ENCODE measurements around the gene ABCC6. TPM values are rescaled to one million over a fixed set of nuclear protein-coding genes. Genes with fewer than 3 reads are reported as not detected.

ABCC6 gene
- total and polyA plus RNA-seq, 2 of the 13 experiments (the other 11 are each of a cell fraction or from before 2014, with no cell fraction given), result 82.4 to 105 TPM

GRCh38 chr16:16149710-16150116, 73.6 kb downstream of the ABCC6 start (continued):
- TF ChIP-seq ZNF646 (CRISPR knock-in tag; IDR thresholded peaks at IDR 0.05) (peak; percentile 4; the same call in 1 of the 2 replicates), DRAP1 (CRISPR knock-in tag; IDR thresholded peaks at IDR 0.05) (0 out of 2 replicates have a peak, but pooled peaks have one; percentile 24), AKAP8 (CRISPR knock-in tag; IDR thresholded peaks at IDR 0.05) (no peak), FOXA1 (IDR thresholded peaks at IDR 0.05) (no peak), FOXA1 (CRISPR knock-in tag; IDR thresholded peaks at IDR 0.05) (peak; percentile 95), E2F5 (CRISPR knock-in tag; conservative IDR thresholded peaks at IDR 0.05) (0 out of 2 replicates have a peak, but pooled peaks have one; percentile 25), ZNF12 (CRISPR knock-in tag; IDR thresholded peaks at IDR 0.05) (no peak; the same call in 1 of the 2 replicates), GATAD1 (CRISPR knock-in tag; IDR thresholded peaks at IDR 0.05) (peak; percentile 41; the same call in 1 of the 2 replicates), ZNF761 (CRISPR knock-in tag; conservative IDR thresholded peaks at IDR 0.05) (peak; percentile 85), BCL6 (CRISPR knock-in tag; IDR thresholded peaks at IDR 0.05) (no peak), MYNN (CRISPR knock-in tag; IDR thresholded peaks at IDR 0.05; ENCODE audit: low read depth) (no peak; the same call in 1 of the 2 replicates), CBFB (CRISPR knock-in tag; IDR thresholded peaks at IDR 0.05) (no peak), U2AF1 (optimal IDR thresholded peaks at IDR 0.05; ENCODE audit: low read depth, low read length) (no peak), POLR2G (IDR thresholded peaks at IDR 0.05; ENCODE audit: low read depth, low read length) (peak; percentile 64; the same call in 1 of the 2 replicates), ZNF3 (CRISPR knock-in tag; IDR thresholded peaks at IDR 0.05) (no peak), SMC3 (IDR thresholded peaks at IDR 0.05; ENCODE audit: low read length) (no peak), NFKB2 (CRISPR knock-in tag; IDR thresholded peaks at IDR 0.05; ENCODE audit: borderline replicate concordance) (peak; percentile 86; the same call in 1 of the 2 replicates), ZFP36 (IDR thresholded peaks at IDR 0.05; ENCODE audit: borderline replicate concordance, low read depth, low read length, partially characterized antibody) (no peak), ZNF777 (CRISPR knock-in tag; IDR thresholded peaks at IDR 0.05) (0 out of 2 replicates have a peak, but pooled peaks have one; percentile 14), NR1H2 (CRISPR knock-in tag; IDR thresholded peaks at IDR 0.05; ENCODE audit: borderline replicate concordance, low read depth) (no peak), CHD4 (IDR thresholded peaks at IDR 0.05; ENCODE audit: borderline replicate concordance, low read length) (0 out of 2 replicates have a peak, but pooled peaks have one; percentile 12), ZNF737 (CRISPR knock-in tag; IDR thresholded peaks at IDR 0.05; ENCODE audit: borderline replicate concordance) (no peak), ZFP1 (CRISPR knock-in tag; IDR thresholded peaks at IDR 0.05) (peak; percentile 50; the same call in 1 of the 2 replicates), ZNF558 (CRISPR knock-in tag; IDR thresholded peaks at IDR 0.05; ENCODE audit: borderline replicate concordance) (no peak)

All from HepG2 (cell line).